GF-D8 (cell line): ENCODE data around the gene MAN1C1.
"Not testable (repeated sequence)": the region's sequence is repeated elsewhere in the genome, so short reads cannot be mapped to it uniquely, and the experiment has no call there.

Source experiments
- DNase-seq: peaks from one replicate; lab custom pipeline; 2025; lab: John Stamatoyannopoulos, UW

The MAN1C1 gene

DNA sequence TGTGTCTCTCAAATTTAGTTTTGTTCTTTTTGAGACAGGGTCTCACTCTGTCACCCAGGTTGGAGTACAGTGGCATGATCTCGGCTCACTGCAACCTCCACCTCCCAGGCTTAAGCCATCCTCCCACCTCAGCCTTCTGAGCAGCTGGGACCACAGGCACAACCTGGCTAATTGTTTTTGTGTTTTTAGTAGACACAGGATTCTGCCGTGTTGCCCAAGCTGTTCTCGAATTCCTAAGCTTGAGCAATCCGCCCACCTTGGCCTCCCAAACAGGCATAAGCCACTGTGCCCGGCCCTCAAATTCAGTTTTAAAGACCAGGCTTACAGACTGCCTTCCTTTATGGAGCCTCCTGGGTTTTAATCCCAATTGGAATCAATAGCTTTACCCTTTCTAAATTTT is 99.7 kb downstream of the MAN1C1 start:
- DNase-seq, result no peak

DNA sequence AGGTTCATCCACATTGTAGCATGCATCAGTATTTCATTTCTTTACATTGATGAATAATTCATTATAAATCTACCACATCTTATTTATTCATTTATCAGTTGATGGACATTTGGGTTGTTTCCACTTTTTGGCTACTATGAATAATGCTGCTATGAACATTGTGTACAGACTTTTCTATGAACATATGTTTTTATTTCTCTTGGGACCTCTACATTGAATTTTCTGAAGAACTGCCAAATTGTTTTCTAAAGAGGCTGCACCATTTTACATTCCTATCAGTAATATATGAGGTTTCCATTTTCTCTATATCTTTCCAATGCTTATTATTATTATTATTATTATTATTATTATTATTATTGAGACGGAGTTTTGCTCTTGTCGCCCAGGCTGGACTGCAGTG is 102.1 kb downstream of the MAN1C1 start:
- no peak for DNase-seq

DNA sequence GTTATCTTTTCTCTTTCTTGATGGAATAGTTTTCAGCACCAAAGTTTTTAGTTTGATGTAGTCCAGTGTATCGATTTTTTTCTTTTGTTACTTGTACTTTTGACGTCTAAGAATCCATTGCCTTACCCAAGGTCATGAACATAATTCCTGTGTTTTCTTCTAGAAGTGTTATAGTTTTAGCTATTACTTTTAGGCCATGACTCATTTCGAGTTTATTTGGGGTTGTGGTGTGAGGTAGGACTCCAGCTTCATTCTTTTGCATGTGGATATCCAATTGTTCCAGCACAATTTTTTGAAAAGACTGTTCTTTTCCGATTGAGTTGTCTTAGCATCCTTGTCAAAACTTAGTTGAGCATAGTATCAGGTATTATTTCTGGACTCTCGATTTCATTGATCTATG is 104.0 kb downstream of the MAN1C1 start:
- DNase-seq, result no peak

DNA sequence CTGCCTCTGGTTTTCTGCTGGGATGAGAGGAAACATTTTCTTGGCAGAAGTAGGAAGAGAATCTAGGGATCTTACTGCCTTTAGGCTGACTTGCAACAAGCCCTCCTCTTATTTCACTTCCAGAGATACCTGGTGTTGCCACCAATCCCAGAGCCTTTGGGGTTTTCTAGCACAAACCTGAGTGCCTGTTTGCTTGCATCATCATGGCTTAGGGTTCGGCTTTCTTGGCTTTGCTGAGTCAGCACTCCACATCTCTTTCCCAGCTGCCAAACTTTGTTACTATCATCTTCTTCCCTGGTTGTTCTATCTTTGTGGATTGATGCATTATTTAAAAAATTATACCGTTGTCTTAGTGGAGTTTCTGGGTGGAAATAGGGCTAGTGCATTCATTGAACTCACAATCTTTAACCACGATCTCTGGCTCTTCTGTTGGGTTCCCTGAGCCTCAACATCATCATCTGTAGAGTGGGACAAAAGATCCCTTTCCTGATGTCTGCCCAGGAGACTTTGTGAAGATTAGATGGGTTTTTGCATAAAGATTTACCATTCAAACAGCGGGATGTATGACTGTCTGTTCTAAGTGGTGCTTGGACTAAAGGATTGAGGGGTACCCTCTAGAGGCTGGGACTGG is 106.8 kb downstream of the MAN1C1 start:
- no peak for DNase-seq

DNA sequence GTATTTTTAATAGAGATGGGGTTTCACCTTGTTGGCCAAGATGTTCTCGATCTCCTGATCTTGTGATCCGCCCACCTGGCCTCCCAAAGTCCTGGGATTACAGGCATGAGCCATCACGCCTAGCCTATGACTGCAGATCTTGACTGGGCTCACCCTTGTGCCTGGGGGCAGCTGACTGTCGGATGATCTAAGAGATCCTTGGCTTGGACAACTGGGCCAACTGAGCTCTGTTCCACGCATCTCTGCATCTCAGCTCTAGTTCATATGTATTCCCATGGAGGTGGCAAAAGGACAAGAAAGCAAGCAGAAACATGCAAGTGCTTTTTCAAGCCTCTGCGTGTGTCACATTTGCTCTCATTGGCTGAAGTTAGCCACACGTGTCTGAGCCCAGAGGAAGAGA is 107.6 kb downstream of the MAN1C1 start:
- DNase-seq, result no peak

DNA sequence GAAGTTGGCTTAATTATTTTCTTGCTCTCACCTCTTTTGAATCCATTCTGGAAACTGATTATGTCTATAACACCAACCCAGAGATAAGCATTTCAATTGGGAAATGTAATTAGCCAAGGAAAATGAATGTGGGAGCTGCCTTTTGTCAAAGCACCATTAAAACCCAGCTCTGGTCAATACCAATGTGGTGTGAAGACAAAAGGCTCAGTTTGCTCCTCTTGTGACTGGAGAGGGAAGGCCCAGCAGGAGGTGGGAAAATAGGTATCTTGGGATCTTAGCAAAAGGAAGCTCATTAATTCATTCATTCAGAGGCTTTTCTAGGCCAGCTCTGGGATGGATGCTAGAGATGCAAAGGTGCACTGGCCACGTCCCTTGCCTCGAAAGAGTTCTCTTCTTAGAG is 108.4 kb downstream of the MAN1C1 start:
- no peak for DNase-seq

- no peak for DNase-seq
Measured at GRCh38 chr1:25725482-25725881, 108.9 kb downstream of the MAN1C1 start.

- no peak for DNase-seq
Measured at GRCh38 chr1:25727088-25727487, 110.5 kb downstream of the MAN1C1 start.

- no peak for DNase-seq
Measured at GRCh38 chr1:25727635-25728286, 111.2 kb downstream of the MAN1C1 start.

- DNase-seq, result no peak
Measured at GRCh38 chr1:25728301-25728935, 111.8 kb downstream of the MAN1C1 start.

DNA sequence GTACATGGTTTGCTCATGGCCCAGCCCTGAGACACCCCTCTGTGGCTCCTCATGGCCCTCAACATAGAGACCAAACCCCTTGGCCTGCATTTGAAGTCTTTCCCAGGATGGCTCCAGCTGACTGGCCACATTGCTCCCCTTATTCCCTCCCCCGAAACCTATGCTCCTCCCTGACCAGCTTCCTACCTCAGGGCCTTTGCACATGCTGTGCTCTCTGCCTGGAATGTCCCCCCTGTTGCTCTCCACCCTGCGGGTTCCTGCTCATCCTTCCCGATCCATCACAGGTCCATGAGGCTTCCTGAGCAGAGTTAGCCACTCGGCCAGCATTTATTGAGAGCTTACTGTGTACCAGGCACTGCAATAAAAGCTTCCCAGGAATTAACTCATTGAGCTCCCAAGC is 112.5 kb downstream of the MAN1C1 start:
- no peak for DNase-seq

GRCh38 chr1:25729790-25730644 is 113.4 kb downstream of the MAN1C1 start:
- no peak for DNase-seq

DNA sequence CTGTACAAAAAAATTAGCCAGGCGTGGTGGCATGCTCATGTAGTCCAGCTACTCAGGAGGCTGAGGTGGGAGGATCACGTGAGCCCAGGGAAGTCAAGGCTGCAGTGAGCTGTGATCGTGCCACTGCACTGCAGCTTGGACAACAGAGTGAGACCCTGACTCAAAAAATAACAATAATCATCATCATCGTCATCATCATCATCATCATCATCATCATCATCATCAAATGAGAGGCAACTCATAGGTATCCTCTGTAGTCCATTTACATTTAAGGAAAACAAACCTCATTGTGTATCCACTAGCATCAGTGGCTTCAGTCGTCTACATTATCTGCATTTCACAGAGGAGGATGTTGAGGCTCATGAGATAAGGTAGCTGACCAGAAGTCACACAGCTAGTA is 114.6 kb downstream of the MAN1C1 start:
- DNase-seq, result no peak

GRCh38 chr1:25731626-25732370 is 115.2 kb downstream of the MAN1C1 start:
- DNase-seq, result no peak

DNA sequence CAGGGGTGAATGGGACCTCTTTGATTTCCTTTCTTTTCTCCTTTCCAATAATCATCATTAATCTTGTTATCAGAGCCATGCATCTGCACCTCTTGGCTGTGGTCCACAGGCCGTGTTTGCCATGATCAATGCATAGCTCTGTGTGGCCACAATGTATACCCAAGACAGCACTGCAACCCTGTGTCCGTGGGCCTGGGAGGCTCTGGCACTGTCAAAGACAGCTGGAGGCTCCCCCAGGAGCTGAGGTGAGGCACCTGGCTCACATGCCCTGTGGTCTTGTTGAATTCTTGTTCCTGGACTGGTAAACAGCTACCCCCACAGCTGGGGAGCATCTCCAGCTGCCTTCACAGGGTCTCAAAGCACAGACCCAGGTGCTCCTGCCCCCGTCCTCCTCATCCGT is 116.2 kb downstream of the MAN1C1 start:
- no peak for DNase-seq

- DNase-seq, result no peak
Measured at GRCh38 chr1:25733271-25733670, 116.7 kb downstream of the MAN1C1 start.

- not testable (repeated sequence) for DNase-seq
Measured at GRCh38 chr1:25734991-25735390, 118.4 kb downstream of the MAN1C1 start.

DNA sequence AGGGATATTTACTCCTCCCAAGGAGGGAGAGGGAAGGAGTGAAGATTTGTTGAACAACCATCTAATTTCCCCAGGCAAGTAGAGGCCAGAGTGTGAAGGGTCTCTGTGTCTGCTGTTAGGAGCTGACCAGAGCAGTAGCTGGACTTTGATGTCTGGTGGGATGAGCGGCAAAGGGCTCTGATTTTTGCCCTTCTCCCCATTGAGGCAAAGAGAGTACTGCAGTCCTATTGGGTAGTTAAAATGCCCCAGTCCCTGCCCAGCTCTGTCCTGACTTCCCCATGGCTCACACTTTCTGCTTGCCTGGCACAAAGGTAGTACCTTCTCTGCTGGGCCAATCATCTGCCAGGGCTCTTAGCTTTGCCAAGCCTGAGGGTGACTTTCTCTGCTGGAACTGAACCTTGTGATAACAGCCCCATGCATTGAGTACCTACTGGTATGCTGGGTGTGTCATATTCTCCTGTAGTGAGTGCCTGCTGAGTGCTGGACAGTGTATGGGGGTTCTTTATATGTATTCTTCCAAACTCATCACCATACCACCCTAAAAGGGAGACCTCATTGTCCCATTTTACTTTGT is 119.5 kb downstream of the MAN1C1 start:
- DNase-seq, result no peak

DNA sequence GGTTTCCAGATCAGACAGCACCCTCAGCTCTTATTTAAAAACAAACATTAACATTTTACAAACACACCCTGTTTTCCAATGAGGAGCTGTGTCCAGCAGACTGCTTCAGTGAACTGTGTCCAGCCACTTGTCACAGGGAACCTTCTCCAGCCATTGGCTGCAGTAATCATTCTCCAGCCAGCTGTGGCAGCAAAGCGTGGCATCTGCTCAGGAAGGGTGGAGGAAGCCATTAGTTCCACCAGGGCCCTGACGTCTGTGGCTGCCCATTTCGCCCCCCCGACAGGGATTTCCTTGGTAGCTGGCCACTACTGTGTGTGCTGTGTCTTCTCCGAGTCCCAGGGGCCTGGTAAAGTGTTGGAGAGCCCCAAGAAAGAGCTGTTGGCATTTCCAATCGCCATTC is 120.5 kb downstream of the MAN1C1 start:
- DNase-seq, result no peak

- no peak for DNase-seq
Measured at GRCh38 chr1:25738499-25738898, 121.9 kb downstream of the MAN1C1 start.

DNA sequence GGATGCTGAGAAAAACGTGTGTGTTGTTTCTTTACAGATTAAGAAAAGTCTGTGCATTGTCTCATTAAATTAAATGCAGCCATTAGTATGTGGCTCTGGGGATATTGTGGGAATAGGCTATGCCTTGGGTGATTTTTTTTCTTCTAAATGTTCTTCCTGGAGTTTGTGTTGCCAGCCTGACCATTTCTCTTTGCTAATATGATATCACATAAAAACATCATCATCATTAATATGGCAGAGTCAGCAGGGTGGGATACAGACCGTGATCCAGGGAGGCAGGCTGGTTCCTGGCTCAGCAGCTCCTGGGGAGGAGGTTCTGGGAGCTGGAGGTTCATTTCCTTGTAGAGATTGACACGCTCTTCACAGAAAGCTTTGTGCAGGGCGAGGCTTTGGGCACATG is 122.8 kb downstream of the MAN1C1 start:
- DNase-seq, result no peak

- no peak for DNase-seq
Measured at GRCh38 chr1:25740071-25740470, 123.5 kb downstream of the MAN1C1 start.
